Tongue (tissue), 2 donors: ENCODE measurements around the gene KIF3A. TPM values are rescaled to one million over a fixed set of nuclear protein-coding genes. Genes with fewer than 3 reads are reported as not detected.
A peak's percentile ranks its signal among the peaks of the same experiment; 100 is the strongest.

ENCODE experiments used
- DNase-seq: peaks from one replicate; pipeline ENCODE4 v3.0.0-alpha.2; 2015
- total RNA-seq: library from RNA; depleted of rRNA; stranded (reverse); fragments of >200 nt; gene quantifications from one replicate; pipeline ENCODE4 v1.2.3, GENCODE V29; 2014

KIF3A gene
- total RNA-seq, 1 donor from 2014 or later = 7.0 TPM

- DNase-seq = no peak
Measured at GRCh38 chr5:132662925-132663770, 74.2 kb downstream of the KIF3A start.

- DNase-seq = no peak
Measured at GRCh38 chr5:132662004-132662401, 75.3 kb downstream of the KIF3A start.

- no peak for DNase-seq
Measured at GRCh38 chr5:132661231-132662003, 75.9 kb downstream of the KIF3A start.

- no peak for DNase-seq
Measured at GRCh38 chr5:132659598-132660493, 77.5 kb downstream of the KIF3A start.

- DNase-seq = no peak
Measured at GRCh38 chr5:132658381-132659302, 78.7 kb downstream of the KIF3A start.

- no peak for DNase-seq
Measured at GRCh38 chr5:132657676-132658380, 79.5 kb downstream of the KIF3A start, which contains the start of gene IL13. TSS of gene IL13 (plus strand) at chr5:132658173. CDS start at chr5:132658187, 14 bp downstream.

GRCh38 chr5:132656774-132657355 lies 80.5 kb downstream of the KIF3A start:
- no peak for DNase-seq

GRCh38 chr5:132655821-132656773 lies 81.2 kb downstream of the KIF3A start:
- peak; percentile 29 for DNase-seq

- peak; percentile 39 for DNase-seq
Measured at GRCh38 chr5:132653716-132654115, 83.6 kb downstream of the KIF3A start.

GRCh38 chr5:132651838-132652469 lies 85.4 kb downstream of the KIF3A start:
- no peak for DNase-seq

GRCh38 chr5:132648355-132648754 lies 89.0 kb downstream of the KIF3A start:
- DNase-seq = no peak

GRCh38 chr5:132647473-132647872 lies 89.9 kb downstream of the KIF3A start:
- DNase-seq = no peak

GRCh38 chr5:132646583-132647266 lies 90.6 kb downstream of the KIF3A start:
- DNase-seq = no peak

GRCh38 chr5:132644177-132644576 lies 93.2 kb downstream of the KIF3A start:
- DNase-seq = no peak
